HepG2 (cell line): ENCODE results near the gene SLC2A8. TPM values are rescaled to one million over a fixed set of nuclear protein-coding genes. Genes with fewer than 3 reads are reported as not detected.
A peak's percentile ranks its signal among the peaks of the same experiment; 100 is the strongest.

Experiments used
- FOXO4 ChIP-seq: sonication (generic); formaldehyde crosslinking; conservative IDR thresholded peaks from 2 replicates; pipeline ENCODE4 v1.8.1; 2023; ENCODE audit warnings: missing genetic modification reagents
- HHEX ChIP-seq: IDR thresholded peaks from 2 replicates; pipeline ENCODE4 v1.6.1; 2016; ENCODE audit warnings: control low read depth
- HNF4A ChIP-seq: sonication (generic); formaldehyde crosslinking; IDR thresholded peaks from 2 replicates; pipeline ENCODE4 v1.4.0; 2020; ENCODE audit warnings: missing genetic modification reagents
- NCOA2 ChIP-seq: sonication (generic); formaldehyde crosslinking; IDR thresholded peaks from 2 replicates; pipeline ENCODE4 v1.8.0; 2022; ENCODE audit warnings: inconsistent platforms
- NFYB ChIP-seq: sonication (generic); formaldehyde crosslinking; IDR thresholded peaks from 2 replicates; pipeline ENCODE4 v1.4.0; 2020; ENCODE audit warnings: missing genetic modification reagents
- PREB ChIP-seq: sonication (generic); formaldehyde crosslinking; IDR thresholded peaks from 2 replicates; pipeline ENCODE4 v1.4.0; 2020; ENCODE audit warnings: missing genetic modification reagents
- SMARCE1 ChIP-seq: fragments of 450-650 bp; IDR thresholded peaks from 2 replicates; pipeline ENCODE4 v1.6.1; 2017; ENCODE audit warnings: borderline replicate concordance
- ZNF513 ChIP-seq: sonication (generic); formaldehyde crosslinking; conservative IDR thresholded peaks from 2 replicates; pipeline ENCODE4 v1.5.0; 2020; ENCODE audit warnings: missing genetic modification reagents
- ZNF891 ChIP-seq: sonication (generic); formaldehyde crosslinking; IDR thresholded peaks from 2 replicates; pipeline ENCODE4 v1.5.0; 2020; ENCODE audit warnings: mild to moderate bottlenecking, missing genetic modification reagents
- polyA plus RNA-seq, 8 experiments: library from polyadenylated mRNA; depleted of rRNA in 3 of 8; stranded (reverse) in 7 of 8; unstranded in 1 of 8; fragments of >200 nt; fragmentation: Illumina TruSeq in 4 of 8; extraction: Trizol in 4 of 8; gene quantifications; 2 replicates each; pipeline versions ENCODE4 v1.2.1 to v1.2.3, GENCODE V29; 2011 to 2016; ENCODE audit warnings: low read depth in 4 of 8, missing spikeins in 1 of 8, mixed read lengths in 1 of 8; ENCODE audit not compliant: insufficient read depth in 1 of 8
- total RNA-seq, 5 experiments: library from RNA; depleted of rRNA; stranded (reverse); fragments of >200 nt; fragmentation: Illumina TruSeq; extraction: Trizol; gene quantifications; 2 replicates each; pipeline ENCODE4 v1.2.3, GENCODE V29; 2016; ENCODE audit warnings: low read depth in 1 of 5
- TF ChIP-seq, protein P1 (sequence below), 2 experiments: sonication (generic) in 1 of 2; formaldehyde crosslinking in 1 of 2; IDR thresholded peaks; 2 replicates each; pipeline versions ENCODE4 v1.6.1 to v1.9.0; 2014 to 2022; ENCODE audit warnings: antibody characterized with exemption in 1 of 2, borderline replicate concordance in 1 of 2, inconsistent platforms in 1 of 2, low read depth in 1 of 2, missing genetic modification reagents in 1 of 2
- TF ChIP-seq, protein P2 (sequence below): sonication (generic); formaldehyde crosslinking; IDR thresholded peaks from 2 replicates; pipeline ENCODE4 v1.4.0; 2020; ENCODE audit warnings: missing genetic modification reagents
- TF ChIP-seq, protein P3 (sequence below): sonication (generic); formaldehyde crosslinking; IDR thresholded peaks from 2 replicates; pipeline ENCODE4 v1.4.0; 2020; ENCODE audit warnings: missing genetic modification reagents

SLC2A8 gene
- total and polyA plus RNA-seq, 2 of the 13 experiments (the other 11 are each of a cell fraction or from before 2014, with no cell fraction given) = 22.6 to 48.6 TPM

GRCh38 chr9:127450830-127451607 is 54.0 kb downstream of the SLC2A8 start, which contains the start of the genes LRSAM1 and RPL12 (continued):
- TF ChIP-seq, protein P1, sequence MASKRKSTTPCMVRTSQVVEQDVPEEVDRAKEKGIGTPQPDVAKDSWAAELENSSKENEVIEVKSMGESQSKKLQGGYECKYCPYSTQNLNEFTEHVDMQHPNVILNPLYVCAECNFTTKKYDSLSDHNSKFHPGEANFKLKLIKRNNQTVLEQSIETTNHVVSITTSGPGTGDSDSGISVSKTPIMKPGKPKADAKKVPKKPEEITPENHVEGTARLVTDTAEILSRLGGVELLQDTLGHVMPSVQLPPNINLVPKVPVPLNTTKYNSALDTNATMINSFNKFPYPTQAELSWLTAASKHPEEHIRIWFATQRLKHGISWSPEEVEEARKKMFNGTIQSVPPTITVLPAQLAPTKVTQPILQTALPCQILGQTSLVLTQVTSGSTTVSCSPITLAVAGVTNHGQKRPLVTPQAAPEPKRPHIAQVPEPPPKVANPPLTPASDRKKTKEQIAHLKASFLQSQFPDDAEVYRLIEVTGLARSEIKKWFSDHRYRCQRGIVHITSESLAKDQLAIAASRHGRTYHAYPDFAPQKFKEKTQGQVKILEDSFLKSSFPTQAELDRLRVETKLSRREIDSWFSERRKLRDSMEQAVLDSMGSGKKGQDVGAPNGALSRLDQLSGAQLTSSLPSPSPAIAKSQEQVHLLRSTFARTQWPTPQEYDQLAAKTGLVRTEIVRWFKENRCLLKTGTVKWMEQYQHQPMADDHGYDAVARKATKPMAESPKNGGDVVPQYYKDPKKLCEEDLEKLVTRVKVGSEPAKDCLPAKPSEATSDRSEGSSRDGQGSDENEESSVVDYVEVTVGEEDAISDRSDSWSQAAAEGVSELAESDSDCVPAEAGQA (IDR thresholded peaks at IDR 0.05; ENCODE audit: low read depth) = peak; percentile 98
- TF ChIP-seq, protein P1 (CRISPR knock-in tag; IDR thresholded peaks at IDR 0.05; ENCODE audit: borderline replicate concordance) = 0 out of 2 replicates have a peak, but pooled peaks have one; percentile 56
- TF ChIP-seq, protein P2, sequence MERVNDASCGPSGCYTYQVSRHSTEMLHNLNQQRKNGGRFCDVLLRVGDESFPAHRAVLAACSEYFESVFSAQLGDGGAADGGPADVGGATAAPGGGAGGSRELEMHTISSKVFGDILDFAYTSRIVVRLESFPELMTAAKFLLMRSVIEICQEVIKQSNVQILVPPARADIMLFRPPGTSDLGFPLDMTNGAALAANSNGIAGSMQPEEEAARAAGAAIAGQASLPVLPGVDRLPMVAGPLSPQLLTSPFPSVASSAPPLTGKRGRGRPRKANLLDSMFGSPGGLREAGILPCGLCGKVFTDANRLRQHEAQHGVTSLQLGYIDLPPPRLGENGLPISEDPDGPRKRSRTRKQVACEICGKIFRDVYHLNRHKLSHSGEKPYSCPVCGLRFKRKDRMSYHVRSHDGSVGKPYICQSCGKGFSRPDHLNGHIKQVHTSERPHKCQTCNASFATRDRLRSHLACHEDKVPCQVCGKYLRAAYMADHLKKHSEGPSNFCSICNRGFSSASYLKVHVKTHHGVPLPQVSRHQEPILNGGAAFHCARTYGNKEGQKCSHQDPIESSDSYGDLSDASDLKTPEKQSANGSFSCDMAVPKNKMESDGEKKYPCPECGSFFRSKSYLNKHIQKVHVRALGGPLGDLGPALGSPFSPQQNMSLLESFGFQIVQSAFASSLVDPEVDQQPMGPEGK (CRISPR knock-in tag) = peak; percentile 58; the same call in 1 of the 2 replicates
- no peak for TF ChIP-seq SMARCE1
- no peak for TF ChIP-seq HHEX (CRISPR knock-in tag)
- no peak for TF ChIP-seq PREB (CRISPR knock-in tag)
- no peak for TF ChIP-seq ZNF513 (CRISPR knock-in tag)
- TF ChIP-seq, protein P3, sequence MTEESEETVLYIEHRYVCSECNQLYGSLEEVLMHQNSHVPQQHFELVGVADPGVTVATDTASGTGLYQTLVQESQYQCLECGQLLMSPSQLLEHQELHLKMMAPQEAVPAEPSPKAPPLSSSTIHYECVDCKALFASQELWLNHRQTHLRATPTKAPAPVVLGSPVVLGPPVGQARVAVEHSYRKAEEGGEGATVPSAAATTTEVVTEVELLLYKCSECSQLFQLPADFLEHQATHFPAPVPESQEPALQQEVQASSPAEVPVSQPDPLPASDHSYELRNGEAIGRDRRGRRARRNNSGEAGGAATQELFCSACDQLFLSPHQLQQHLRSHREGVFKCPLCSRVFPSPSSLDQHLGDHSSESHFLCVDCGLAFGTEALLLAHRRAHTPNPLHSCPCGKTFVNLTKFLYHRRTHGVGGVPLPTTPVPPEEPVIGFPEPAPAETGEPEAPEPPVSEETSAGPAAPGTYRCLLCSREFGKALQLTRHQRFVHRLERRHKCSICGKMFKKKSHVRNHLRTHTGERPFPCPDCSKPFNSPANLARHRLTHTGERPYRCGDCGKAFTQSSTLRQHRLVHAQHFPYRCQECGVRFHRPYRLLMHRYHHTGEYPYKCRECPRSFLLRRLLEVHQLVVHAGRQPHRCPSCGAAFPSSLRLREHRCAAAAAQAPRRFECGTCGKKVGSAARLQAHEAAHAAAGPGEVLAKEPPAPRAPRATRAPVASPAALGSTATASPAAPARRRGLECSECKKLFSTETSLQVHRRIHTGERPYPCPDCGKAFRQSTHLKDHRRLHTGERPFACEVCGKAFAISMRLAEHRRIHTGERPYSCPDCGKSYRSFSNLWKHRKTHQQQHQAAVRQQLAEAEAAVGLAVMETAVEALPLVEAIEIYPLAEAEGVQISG (CRISPR knock-in tag) = peak; percentile 93
- TF ChIP-seq ZNF891 (CRISPR knock-in tag) = 0 out of 2 replicates have a peak, but pooled peaks have one; percentile 52
- no peak for TF ChIP-seq FOXO4 (CRISPR knock-in tag)
- peak; percentile 58; the same call in 1 of the 2 replicates for TF ChIP-seq NCOA2 (CRISPR knock-in tag)
- TF ChIP-seq NFYB (CRISPR knock-in tag) = no peak
- TF ChIP-seq HNF4A (CRISPR knock-in tag) = peak; percentile 40
